Cardiac fibroblast (primary cell): ENCODE data around the gene YBX1.
"Not testable (repeated sequence)": the region's sequence is repeated elsewhere in the genome, so short reads cannot be mapped to it uniquely, and the experiment has no call there.

Source experiments
- DNase-seq, 2 donors: peaks; one replicate each; pipeline versions ENCODE4 v3.0.0 to v3.0.0-alpha.2; 2010; ENCODE audit warnings: low read depth in 2 of 2
- H3K4me3 ChIP-seq, 2 donors: replicated peaks in 1 of 2; 1 replicate in 1 of 2; 2 replicates in 1 of 2; pipeline ENCODE4 v1.5.1; 2011; ENCODE audit warnings: low read depth in 2 of 2, low read length in 2 of 2, mild to moderate bottlenecking in 2 of 2, moderate library complexity in 1 of 2
- CTCF ChIP-seq: IDR thresholded peaks from one replicate; pipeline ENCODE4 v1.5.1; 2011; ENCODE audit warnings: low read depth, mild to moderate bottlenecking, low read length, inconsistent platforms

YBX1 gene

GRCh38 chr1:42700006-42700405 lies 17.8 kb downstream of the YBX1 start:
- no peak for TF ChIP-seq CTCF
- DNase-seq = no peak
- H3K4me3 ChIP-seq = no peak overlapping the region

GRCh38 chr1:42703888-42704464 lies 21.8 kb downstream of the YBX1 start:
- DNase-seq = no peak
- no peak overlapping the region for H3K4me3 ChIP-seq
- TF ChIP-seq CTCF = no peak

- not testable (repeated sequence) for H3K4me3 ChIP-seq, DNase-seq
Measured at GRCh38 chr1:42712808-42713207, 30.6 kb downstream of the YBX1 start.

- no peak for TF ChIP-seq CTCF
- no peak for DNase-seq
- no peak overlapping the region for H3K4me3 ChIP-seq
Measured at GRCh38 chr1:42713293-42713692, 31.1 kb downstream of the YBX1 start.

GRCh38 chr1:42714441-42714840 lies 32.2 kb downstream of the YBX1 start:
- H3K4me3 ChIP-seq = not testable (repeated sequence)

GRCh38 chr1:42720868-42721267 lies 38.6 kb downstream of the YBX1 start:
- no peak for TF ChIP-seq CTCF
- no peak overlapping the region for H3K4me3 ChIP-seq
- DNase-seq = no peak

More at GRCh38 chr1:42714441-42714840, 32.2 kb downstream of the YBX1 start:
- not testable (repeated sequence) for DNase-seq

GRCh38 chr1:42721926-42722325 lies 39.7 kb downstream of the YBX1 start:
- H3K4me3 ChIP-seq = no peak overlapping the region
- no peak for DNase-seq
- no peak for TF ChIP-seq CTCF

- not testable (repeated sequence) for DNase-seq, H3K4me3 ChIP-seq
Measured at GRCh38 chr1:42722403-42722802, 40.2 kb downstream of the YBX1 start.

GRCh38 chr1:42723511-42723910 lies 41.3 kb downstream of the YBX1 start:
- DNase-seq = no peak
- TF ChIP-seq CTCF = no peak
- H3K4me3 ChIP-seq = no peak overlapping the region

- DNase-seq, H3K4me3 ChIP-seq: not testable (repeated sequence)
Measured at GRCh38 chr1:42725820-42726219, 43.6 kb downstream of the YBX1 start.
